HG03439 (cell line): ENCODE results near the gene MMP11.

Experiments
- ATAC-seq: cut with Tn5 transposase; IDR thresholded peaks from one replicate; pipeline ENCODE4 v1.9.1; 2021; ENCODE audit warnings: mild to moderate bottlenecking, moderate library complexity; ENCODE audit not compliant: unreplicated experiment

The MMP11 gene

DNA sequence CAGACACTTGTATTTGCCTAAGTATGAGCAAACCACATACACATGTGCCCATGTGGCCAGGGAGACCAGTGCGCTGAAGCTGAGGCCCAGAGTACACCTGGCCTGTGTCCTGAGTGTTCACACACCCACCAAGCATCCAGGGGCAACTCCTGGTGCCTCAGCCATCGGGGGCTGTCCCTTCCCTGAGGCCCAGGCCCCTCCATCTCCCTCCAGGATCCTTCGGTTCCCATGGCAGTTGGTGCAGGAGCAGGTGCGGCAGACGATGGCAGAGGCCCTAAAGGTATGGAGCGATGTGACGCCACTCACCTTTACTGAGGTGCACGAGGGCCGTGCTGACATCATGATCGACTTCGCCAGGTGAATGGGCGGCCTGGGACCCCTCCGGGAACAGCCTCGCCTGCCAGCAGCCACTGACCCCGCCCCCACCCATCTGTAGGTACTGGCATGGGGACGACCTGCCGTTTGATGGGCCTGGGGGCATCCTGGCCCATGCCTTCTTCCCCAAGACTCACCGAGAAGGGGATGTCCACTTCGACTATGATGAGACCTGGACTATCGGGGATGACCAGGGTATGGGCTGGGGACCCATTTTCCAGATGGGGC lies 7.6 kb downstream of the MMP11 start:
- ATAC-seq = no peak

DNA sequence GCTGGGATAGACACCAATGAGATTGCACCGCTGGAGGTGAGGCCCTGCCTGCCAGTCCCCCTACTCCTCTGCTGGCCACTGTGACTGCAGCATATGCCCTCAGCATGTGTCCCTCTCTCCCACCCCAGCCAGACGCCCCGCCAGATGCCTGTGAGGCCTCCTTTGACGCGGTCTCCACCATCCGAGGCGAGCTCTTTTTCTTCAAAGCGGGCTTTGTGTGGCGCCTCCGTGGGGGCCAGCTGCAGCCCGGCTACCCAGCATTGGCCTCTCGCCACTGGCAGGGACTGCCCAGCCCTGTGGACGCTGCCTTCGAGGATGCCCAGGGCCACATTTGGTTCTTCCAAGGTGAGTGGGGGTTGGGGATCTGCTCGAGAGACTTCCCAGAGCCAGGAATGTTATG lies 8.4 kb downstream of the MMP11 start:
- no peak for ATAC-seq

DNA sequence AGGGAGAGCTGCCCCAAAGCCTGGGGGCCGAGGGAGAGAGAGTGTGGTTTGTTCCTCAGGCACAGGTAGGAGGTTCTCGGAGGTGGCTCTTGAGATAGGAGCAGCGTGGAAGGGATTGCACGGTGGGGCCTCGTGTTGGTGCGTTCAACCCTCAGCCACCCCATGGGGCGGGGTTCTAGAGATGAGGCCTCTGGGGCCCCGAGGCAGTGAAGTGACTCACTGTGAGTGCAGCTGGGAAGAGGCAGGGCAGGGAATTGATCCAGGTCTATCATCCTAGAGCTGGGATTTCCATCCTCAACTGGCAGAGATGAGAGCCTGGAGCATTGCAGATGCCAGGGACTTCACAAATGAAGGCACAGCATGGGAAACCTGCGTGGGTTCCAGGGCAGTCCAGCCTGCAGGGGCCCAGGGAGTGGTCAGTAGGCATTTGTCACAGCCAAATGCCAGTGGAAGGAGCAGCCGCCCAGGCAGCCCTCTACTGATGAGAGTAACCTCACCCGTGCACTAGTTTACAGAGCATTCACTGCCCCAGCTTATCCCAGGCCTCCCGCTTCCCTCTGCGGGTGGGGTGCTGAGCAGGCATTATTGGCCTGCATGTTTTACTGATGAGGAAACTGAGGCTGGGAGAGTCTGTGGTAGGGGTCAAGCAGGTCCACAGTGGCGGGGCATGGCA lies 9.0 kb downstream of the MMP11 start:
- no peak for ATAC-seq

DNA sequence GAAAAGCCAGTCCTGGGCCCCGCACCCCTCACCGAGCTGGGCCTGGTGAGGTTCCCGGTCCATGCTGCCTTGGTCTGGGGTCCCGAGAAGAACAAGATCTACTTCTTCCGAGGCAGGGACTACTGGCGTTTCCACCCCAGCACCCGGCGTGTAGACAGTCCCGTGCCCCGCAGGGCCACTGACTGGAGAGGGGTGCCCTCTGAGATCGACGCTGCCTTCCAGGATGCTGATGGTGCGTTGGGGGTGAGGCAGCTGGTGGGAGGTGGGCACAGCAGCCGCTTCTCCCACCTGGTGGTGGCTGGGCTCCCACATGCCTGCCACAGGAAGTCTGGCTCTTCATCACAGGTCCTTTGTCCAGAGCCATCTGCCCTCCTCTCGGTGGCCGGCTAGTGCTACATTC lies 9.6 kb downstream of the MMP11 start:
- no peak for ATAC-seq

GRCh38 chr22:23782703-23783102 lies 10.1 kb downstream of the MMP11 start:
- no peak for ATAC-seq

GRCh38 chr22:23783265-23784150 lies 10.9 kb downstream of the MMP11 start:
- ATAC-seq = no peak

- ATAC-seq = no peak
These were observed 11.6 kb downstream of the MMP11 start for GRCh38 chr22:23784215-23784732.

DNA sequence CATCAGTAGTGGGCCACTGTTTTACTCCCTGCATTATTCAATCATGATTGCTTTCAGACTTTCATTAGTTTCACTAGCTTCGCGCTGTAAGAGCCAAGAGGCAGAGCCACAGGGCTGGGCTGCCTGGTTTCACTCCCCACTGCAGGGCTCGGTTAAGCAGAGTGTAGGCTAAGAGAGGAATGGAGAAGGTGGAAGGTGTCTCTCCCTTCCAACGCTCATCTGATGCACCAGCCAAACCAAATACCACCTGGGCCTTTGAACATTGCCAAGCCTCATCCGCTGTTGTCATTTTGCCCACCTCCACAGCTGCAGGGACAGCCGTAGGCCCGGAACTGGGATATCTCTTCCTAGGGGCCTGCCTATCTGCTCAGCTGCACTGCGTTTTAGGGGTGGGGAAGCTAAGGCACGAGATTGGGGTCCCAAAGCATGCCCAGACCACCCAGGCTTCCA lies 13.6 kb downstream of the MMP11 start:
- ATAC-seq = no peak

DNA sequence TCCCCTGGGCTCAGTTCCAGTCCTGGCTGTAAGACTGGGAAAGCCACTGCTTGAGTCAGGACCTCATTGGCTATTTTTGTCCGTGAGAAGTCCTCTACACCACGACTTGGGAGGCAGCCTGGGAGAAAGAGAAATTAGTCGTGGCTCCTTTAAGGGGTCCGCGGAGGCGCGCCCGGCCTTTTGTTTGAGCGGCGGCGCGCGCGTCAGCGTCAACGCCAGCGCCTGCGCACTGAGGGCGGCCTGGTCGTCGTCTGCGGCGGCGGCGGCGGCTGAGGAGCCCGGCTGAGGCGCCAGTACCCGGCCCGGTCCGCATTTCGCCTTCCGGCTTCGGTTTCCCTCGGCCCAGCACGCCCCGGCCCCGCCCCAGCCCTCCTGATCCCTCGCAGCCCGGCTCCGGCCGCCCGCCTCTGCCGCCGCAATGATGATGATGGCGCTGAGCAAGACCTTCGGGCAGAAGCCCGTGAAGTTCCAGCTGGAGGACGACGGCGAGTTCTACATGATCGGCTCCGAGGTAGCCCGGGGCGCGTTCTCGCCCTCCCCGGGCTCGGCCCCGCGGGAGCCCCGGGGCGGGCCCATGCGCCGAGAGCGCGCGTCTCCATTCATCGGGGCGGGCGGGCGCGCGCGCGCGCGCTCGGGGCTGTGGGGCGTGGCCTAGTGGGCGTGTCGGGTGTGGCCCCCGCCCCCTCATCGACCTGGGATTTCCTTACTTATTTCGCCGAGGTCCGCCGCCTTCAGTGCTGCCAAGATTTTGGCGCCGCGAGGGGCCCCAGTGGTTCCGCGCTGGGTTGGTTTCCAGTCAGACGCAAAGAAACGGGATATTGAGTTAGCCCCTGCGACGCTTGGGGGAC lies 14.3 kb downstream of the MMP11 start, which contains the start of gene SMARCB1:
TSS of gene SMARCB1 (plus strand) at position 215 of the 848 bp plus-strand sequence. CDS start at position 419, 204 bp downstream.
- ATAC-seq = peak; percentile 67

DNA sequence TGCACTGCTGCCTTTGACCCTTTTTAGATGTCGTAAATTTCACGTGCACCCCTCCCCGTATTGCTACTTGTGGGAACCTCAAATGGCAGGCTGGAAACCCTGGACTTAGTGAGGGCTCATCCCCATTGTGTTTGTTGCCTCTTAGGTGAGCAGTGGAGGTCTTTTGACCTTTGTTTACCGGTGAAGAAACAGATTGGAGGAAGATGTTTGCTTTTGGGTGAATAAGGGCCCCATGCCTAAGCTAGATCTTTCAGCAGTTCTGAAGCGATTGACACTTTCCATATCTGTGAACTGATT lies 14.9 kb downstream of the MMP11 start:
- ATAC-seq = peak; percentile 16

- no peak for ATAC-seq
These were observed 15.3 kb downstream of the MMP11 start for GRCh38 chr22:23787910-23788309.

DNA sequence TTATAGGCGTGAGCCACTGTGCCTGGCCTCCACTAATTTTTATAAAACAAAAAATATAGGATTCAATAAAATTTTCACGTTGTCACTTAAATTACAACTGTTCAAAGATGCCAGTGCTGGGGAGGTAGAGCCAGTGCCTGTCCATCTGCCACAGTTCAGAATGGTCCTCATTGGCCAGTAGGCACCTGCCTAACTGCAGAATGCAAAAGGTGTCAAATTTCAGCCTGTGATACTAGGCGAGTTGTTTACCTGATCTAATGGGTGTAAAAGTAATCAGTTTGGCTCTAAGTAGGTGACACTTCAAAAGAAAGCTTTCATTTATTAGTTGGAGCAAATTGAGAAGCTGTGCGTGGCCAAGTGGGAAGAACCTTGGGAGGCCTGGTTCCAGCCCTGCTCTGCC lies 16.5 kb downstream of the MMP11 start:
- ATAC-seq = no peak

DNA sequence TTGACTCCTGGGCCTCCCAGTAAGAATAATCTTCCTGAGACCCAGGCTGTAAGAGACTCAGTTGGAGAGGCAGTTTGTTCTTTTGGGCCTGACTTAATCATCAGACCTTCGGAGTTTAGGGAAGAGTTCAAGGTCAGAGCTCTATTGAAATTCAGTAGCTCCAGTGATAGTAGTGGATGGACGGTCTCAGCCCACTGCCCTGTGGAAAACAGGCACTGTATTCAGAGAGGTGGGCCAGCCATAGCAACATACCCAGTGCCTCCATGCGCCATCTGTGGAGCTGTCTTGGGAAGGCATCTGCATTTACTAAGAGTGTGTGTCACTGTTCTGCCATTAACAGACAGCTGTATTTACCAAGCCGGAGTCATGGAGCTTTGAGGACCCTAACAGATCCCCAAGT lies 17.0 kb downstream of the MMP11 start:
- ATAC-seq = no peak

GRCh38 chr22:23790819-23791737 lies 18.4 kb downstream of the MMP11 start:
- no peak for ATAC-seq

- ATAC-seq = no peak
These were observed 19.3 kb downstream of the MMP11 start for GRCh38 chr22:23791738-23792645.

DNA sequence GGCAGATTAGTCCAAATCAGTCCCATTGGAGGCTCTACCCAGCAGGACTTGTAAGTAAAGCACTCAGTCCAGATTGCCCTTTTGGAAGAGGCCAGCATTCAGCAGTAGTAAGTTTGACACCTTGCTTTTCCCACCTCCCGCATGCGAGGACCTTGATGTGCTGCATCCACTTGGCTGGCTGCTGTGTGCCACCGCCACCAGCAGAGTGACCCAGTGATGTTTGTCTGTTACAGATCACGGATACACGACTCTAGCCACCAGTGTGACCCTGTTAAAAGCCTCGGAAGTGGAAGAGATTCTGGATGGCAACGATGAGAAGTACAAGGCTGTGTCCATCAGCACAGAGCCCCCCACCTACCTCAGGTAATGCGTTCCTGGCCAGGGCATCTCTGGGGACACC lies 20.7 kb downstream of the MMP11 start:
- ATAC-seq = no peak

GRCh38 chr22:23796461-23796860 lies 23.8 kb downstream of the MMP11 start:
- no peak for ATAC-seq
